ENCODE results near the gene KCNH5. TPM values are rescaled to one million over a fixed set of nuclear protein-coding genes. Genes with fewer than 3 reads are reported as not detected.

KCNH5 gene
- total RNA-seq, 1 experiment from 2014 or later, result 1.4 TPM

DNA sequence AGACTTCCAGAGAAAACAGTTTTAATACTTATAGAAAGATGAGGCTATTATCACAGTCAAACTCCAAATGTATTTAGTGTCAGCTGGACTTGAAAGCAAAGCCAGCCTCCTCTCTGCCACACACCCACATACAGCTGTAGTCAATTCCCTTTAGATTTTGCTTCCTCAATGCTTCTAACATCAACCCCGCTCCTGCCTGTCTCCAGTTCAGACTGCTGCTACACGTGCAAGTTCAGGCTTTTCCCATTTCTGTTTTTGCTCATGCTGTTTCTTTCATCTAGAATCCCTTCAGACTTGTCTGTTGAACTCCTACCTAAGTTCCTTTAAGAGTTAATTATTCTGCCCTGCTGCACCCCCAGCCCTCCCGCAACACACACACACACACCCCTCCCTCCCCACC, 380.0 kb downstream of the KCNH5 start:
- Mint-ChIP-seq H3K4me3 (no peak overlapping the region), H3K9me3 (peaks cover 18% of the 10 kb centered on the region), H3K4me1 (peaks cover 50% of the 10 kb centered on the region), H3K27ac (no peak overlapping the region), H3K27me3 (ENCODE audit: low read depth) (peaks cover 29% of the 10 kb centered on the region), H3K36me3 (peaks cover 16% of the 10 kb centered on the region)
- DNase-seq (ENCODE audit: low spot score) (no peak), ATAC-seq (no peak)
- POLR2A ChIA-PET, result no interaction called here
- CTCF ChIA-PET, result no interaction called here
- TF ChIP-seq, protein P1, sequence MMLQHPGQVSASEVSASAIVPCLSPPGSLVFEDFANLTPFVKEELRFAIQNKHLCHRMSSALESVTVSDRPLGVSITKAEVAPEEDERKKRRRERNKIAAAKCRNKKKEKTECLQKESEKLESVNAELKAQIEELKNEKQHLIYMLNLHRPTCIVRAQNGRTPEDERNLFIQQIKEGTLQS (CRISPR knock-in tag; conservative IDR thresholded peaks at IDR 0.05), result no peak
- TF ChIP-seq, protein P2, sequence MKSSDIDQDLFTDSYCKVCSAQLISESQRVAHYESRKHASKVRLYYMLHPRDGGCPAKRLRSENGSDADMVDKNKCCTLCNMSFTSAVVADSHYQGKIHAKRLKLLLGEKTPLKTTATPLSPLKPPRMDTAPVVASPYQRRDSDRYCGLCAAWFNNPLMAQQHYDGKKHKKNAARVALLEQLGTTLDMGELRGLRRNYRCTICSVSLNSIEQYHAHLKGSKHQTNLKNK (CRISPR knock-in tag; IDR thresholded peaks at IDR 0.05), result no peak
- TF ChIP-seq ATF1 (CRISPR knock-in tag; IDR thresholded peaks at IDR 0.05) (no peak), FOXJ3 (CRISPR knock-in tag; IDR thresholded peaks at IDR 0.05; ENCODE audit: borderline replicate concordance) (no peak), SOX15 (CRISPR knock-in tag; IDR thresholded peaks at IDR 0.05) (no peak), SP1 (CRISPR knock-in tag; conservative IDR thresholded peaks at IDR 0.05) (no peak), SMAD3 (CRISPR knock-in tag; IDR thresholded peaks at IDR 0.05; ENCODE audit: borderline replicate concordance) (no peak), CREM (CRISPR knock-in tag; IDR thresholded peaks at IDR 0.05) (no peak)
- TF ChIP-seq, protein P3, sequence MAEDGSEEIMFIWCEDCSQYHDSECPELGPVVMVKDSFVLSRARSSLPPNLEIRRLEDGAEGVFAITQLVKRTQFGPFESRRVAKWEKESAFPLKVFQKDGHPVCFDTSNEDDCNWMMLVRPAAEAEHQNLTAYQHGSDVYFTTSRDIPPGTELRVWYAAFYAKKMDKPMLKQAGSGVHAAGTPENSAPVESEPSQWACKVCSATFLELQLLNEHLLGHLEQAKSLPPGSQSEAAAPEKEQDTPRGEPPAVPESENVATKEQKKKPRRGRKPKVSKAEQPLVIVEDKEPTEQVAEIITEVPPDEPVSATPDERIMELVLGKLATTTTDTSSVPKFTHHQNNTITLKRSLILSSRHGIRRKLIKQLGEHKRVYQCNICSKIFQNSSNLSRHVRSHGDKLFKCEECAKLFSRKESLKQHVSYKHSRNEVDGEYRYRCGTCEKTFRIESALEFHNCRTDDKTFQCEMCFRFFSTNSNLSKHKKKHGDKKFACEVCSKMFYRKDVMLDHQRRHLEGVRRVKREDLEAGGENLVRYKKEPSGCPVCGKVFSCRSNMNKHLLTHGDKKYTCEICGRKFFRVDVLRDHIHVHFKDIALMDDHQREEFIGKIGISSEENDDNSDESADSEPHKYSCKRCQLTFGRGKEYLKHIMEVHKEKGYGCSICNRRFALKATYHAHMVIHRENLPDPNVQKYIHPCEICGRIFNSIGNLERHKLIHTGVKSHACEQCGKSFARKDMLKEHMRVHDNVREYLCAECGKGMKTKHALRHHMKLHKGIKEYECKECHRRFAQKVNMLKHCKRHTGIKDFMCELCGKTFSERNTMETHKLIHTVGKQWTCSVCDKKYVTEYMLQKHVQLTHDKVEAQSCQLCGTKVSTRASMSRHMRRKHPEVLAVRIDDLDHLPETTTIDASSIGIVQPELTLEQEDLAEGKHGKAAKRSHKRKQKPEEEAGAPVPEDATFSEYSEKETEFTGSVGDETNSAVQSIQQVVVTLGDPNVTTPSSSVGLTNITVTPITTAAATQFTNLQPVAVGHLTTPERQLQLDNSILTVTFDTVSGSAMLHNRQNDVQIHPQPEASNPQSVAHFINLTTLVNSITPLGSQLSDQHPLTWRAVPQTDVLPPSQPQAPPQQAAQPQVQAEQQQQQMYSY (CRISPR knock-in tag; IDR thresholded peaks at IDR 0.05), result no peak
- TF ChIP-seq, protein P4, sequence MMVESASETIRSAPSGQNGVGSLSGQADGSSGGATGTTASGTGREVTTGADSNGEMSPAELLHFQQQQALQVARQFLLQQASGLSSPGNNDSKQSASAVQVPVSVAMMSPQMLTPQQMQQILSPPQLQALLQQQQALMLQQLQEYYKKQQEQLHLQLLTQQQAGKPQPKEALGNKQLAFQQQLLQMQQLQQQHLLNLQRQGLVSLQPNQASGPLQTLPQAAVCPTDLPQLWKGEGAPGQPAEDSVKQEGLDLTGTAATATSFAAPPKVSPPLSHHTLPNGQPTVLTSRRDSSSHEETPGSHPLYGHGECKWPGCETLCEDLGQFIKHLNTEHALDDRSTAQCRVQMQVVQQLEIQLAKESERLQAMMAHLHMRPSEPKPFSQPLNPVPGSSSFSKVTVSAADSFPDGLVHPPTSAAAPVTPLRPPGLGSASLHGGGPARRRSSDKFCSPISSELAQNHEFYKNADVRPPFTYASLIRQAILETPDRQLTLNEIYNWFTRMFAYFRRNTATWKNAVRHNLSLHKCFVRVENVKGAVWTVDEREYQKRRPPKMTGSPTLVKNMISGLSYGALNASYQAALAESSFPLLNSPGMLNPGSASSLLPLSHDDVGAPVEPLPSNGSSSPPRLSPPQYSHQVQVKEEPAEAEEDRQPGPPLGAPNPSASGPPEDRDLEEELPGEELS (CRISPR knock-in tag; IDR thresholded peaks at IDR 0.05), result no peak
- TF ChIP-seq, protein P5, sequence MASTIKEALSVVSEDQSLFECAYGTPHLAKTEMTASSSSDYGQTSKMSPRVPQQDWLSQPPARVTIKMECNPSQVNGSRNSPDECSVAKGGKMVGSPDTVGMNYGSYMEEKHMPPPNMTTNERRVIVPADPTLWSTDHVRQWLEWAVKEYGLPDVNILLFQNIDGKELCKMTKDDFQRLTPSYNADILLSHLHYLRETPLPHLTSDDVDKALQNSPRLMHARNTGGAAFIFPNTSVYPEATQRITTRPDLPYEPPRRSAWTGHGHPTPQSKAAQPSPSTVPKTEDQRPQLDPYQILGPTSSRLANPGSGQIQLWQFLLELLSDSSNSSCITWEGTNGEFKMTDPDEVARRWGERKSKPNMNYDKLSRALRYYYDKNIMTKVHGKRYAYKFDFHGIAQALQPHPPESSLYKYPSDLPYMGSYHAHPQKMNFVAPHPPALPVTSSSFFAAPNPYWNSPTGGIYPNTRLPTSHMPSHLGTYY (CRISPR knock-in tag; IDR thresholded peaks at IDR 0.05), result no peak
- TF ChIP-seq, protein P6, sequence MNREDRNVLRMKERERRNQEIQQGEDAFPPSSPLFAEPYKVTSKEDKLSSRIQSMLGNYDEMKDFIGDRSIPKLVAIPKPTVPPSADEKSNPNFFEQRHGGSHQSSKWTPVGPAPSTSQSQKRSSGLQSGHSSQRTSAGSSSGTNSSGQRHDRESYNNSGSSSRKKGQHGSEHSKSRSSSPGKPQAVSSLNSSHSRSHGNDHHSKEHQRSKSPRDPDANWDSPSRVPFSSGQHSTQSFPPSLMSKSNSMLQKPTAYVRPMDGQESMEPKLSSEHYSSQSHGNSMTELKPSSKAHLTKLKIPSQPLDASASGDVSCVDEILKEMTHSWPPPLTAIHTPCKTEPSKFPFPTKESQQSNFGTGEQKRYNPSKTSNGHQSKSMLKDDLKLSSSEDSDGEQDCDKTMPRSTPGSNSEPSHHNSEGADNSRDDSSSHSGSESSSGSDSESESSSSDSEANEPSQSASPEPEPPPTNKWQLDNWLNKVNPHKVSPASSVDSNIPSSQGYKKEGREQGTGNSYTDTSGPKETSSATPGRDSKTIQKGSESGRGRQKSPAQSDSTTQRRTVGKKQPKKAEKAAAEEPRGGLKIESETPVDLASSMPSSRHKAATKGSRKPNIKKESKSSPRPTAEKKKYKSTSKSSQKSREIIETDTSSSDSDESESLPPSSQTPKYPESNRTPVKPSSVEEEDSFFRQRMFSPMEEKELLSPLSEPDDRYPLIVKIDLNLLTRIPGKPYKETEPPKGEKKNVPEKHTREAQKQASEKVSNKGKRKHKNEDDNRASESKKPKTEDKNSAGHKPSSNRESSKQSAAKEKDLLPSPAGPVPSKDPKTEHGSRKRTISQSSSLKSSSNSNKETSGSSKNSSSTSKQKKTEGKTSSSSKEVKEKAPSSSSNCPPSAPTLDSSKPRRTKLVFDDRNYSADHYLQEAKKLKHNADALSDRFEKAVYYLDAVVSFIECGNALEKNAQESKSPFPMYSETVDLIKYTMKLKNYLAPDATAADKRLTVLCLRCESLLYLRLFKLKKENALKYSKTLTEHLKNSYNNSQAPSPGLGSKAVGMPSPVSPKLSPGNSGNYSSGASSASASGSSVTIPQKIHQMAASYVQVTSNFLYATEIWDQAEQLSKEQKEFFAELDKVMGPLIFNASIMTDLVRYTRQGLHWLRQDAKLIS (CRISPR knock-in tag; IDR thresholded peaks at IDR 0.05; ENCODE audit: borderline replicate concordance), result no peak

DNA sequence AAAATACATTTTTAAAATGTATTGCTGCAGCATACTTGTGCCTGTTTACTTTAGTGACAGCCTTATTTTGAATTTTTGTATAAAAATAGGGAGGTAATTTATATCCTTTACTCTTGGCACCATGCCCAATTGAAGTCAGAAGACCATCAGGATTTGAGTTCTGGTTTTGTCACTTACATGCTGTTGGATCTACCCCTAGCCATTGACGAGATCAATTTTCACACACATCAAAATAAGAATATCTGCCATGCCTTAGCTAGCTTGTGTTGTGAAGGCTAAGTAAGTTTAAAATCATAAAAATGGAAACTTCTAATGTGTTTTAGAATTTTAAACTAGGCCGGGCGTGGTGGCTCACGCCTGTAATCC, 381.8 kb downstream of the KCNH5 start:
- Mint-ChIP-seq H3K4me1 (peaks cover 57% of the 10 kb centered on the region), H3K27me3 (ENCODE audit: low read depth) (peaks cover 38% of the 10 kb centered on the region), H3K27ac (no peak overlapping the region), H3K36me3 (peaks cover 25% of the 10 kb centered on the region), H3K9me3 (peaks cover 30% of the 10 kb centered on the region), H3K4me3 (no peak overlapping the region)
- no peak for DNase-seq (ENCODE audit: low spot score)
- ATAC-seq, result peak; percentile 53
- ChIA-PET POLR2A (interaction anchor here (0.6 to 0.7 kb wide), 2 partner anchors 384 to 392 kb away, joined by 3 to 7 read pairs; no protein-coding TSS in a partner anchor), CTCF (no interaction called here)
- TF ChIP-seq ZNF219 (CRISPR knock-in tag; IDR thresholded peaks at IDR 0.05; ENCODE audit: borderline replicate concordance) (no peak), JUN (CRISPR knock-in tag; IDR thresholded peaks at IDR 0.05) (no peak)
- TF ChIP-seq, protein P7, sequence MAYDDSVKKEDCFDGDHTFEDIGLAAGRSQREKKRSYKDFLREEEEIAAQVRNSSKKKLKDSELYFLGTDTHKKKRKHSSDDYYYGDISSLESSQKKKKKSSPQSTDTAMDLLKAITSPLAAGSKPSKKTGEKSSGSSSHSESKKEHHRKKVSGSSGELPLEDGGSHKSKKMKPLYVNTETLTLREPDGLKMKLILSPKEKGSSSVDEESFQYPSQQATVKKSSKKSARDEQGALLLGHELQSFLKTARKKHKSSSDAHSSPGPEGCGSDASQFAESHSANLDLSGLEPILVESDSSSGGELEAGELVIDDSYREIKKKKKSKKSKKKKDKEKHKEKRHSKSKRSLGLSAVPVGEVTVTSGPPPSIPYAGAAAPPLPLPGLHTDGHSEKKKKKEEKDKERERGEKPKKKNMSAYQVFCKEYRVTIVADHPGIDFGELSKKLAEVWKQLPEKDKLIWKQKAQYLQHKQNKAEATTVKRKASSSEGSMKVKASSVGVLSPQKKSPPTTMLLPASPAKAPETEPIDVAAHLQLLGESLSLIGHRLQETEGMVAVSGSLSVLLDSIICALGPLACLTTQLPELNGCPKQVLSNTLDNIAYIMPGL (CRISPR knock-in tag; IDR thresholded peaks at IDR 0.05), result no peak
- TF ChIP-seq, protein P5 (CRISPR knock-in tag; IDR thresholded peaks at IDR 0.05), result no peak
- TF ChIP-seq, protein P8, sequence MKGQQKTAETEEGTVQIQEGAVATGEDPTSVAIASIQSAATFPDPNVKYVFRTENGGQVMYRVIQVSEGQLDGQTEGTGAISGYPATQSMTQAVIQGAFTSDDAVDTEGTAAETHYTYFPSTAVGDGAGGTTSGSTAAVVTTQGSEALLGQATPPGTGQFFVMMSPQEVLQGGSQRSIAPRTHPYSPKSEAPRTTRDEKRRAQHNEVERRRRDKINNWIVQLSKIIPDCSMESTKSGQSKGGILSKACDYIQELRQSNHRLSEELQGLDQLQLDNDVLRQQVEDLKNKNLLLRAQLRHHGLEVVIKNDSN (CRISPR knock-in tag; IDR thresholded peaks at IDR 0.05), result no peak
- TF ChIP-seq, protein P9, sequence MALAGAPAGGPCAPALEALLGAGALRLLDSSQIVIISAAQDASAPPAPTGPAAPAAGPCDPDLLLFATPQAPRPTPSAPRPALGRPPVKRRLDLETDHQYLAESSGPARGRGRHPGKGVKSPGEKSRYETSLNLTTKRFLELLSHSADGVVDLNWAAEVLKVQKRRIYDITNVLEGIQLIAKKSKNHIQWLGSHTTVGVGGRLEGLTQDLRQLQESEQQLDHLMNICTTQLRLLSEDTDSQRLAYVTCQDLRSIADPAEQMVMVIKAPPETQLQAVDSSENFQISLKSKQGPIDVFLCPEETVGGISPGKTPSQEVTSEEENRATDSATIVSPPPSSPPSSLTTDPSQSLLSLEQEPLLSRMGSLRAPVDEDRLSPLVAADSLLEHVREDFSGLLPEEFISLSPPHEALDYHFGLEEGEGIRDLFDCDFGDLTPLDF (CRISPR knock-in tag; IDR thresholded peaks at IDR 0.05), result no peak
